SK-N-SH treated with all-trans-retinoic acid at 6 μM for 48 hours (cell line): Measurements from ENCODE around the gene ITGB1.

Experiments used
- ATAC-seq: fragments of 200-7000 bp; cut with Tn5 transposase; 3 replicates; pipeline ENCODE4 v1.9.1; 2020; ENCODE audit warnings: mild to moderate bottlenecking, moderate library complexity
- BACH2 ChIP-seq: fragments of 250-450 bp; sonication (Bioruptor Pico); IDR thresholded peaks from 2 replicates; pipeline ENCODE4 v1.9.0; 2021; ENCODE audit warnings: mild to moderate bottlenecking, borderline replicate concordance
- CSDC2 ChIP-seq: fragments of 250-450 bp; sonication (Bioruptor Pico); IDR thresholded peaks from 2 replicates; pipeline ENCODE4 v1.5.0; 2020; ENCODE audit warnings: mild to moderate bottlenecking, moderate library complexity
- ESRRG ChIP-seq: fragments of 250-450 bp; sonication (Bioruptor Pico); IDR thresholded peaks from 2 replicates; pipeline ENCODE4 v1.6.1; 2021; ENCODE audit warnings: mild to moderate bottlenecking
- GLIS3 ChIP-seq: fragments of 250-450 bp; sonication (Bioruptor Pico); IDR thresholded peaks from 2 replicates; pipeline ENCODE4 v1.5.0; 2020; ENCODE audit warnings: mild to moderate bottlenecking, moderate library complexity
- ISL1 ChIP-seq: fragments of 250-450 bp; sonication (Bioruptor Pico); IDR thresholded peaks from 2 replicates; pipeline ENCODE4 v2.1.2; 2022; ENCODE audit warnings: mild to moderate bottlenecking, moderate library complexity
- OSR1 ChIP-seq: fragments of 250-450 bp; sonication (Bioruptor Pico); IDR thresholded peaks from 2 replicates; pipeline ENCODE4 v1.8.0; 2022; ENCODE audit warnings: moderate library complexity, mild to moderate bottlenecking, inconsistent platforms
- PATZ1 ChIP-seq: fragments of 250-450 bp; sonication (Bioruptor Pico); IDR thresholded peaks from 2 replicates; pipeline ENCODE4 v1.8.0; 2020; ENCODE audit warnings: mild to moderate bottlenecking, moderate library complexity, borderline replicate concordance
- PPARA ChIP-seq: fragments of 250-450 bp; sonication (Bioruptor Pico); IDR thresholded peaks from 2 replicates; pipeline ENCODE4 v1.5.0; 2020; ENCODE audit warnings: mild to moderate bottlenecking, borderline replicate concordance
- TSHZ2 ChIP-seq: fragments of 250-450 bp; sonication (Bioruptor Pico); IDR thresholded peaks from 2 replicates; pipeline ENCODE4 v1.5.0; 2020; ENCODE audit warnings: mild to moderate bottlenecking, moderate library complexity
- ZC3H10 ChIP-seq: fragments of 250-450 bp; sonication (Bioruptor Pico); IDR thresholded peaks from 2 replicates; pipeline ENCODE4 v1.5.1; 2021; ENCODE audit warnings: mild to moderate bottlenecking, moderate library complexity
- ZFP3 ChIP-seq: fragments of 250-450 bp; sonication (Bioruptor Pico); IDR thresholded peaks from 2 replicates; pipeline ENCODE4 v1.5.0; 2020; ENCODE audit warnings: mild to moderate bottlenecking, moderate library complexity
- ZNF565 ChIP-seq: fragments of 450-650 bp; formaldehyde crosslinking; conservative IDR thresholded peaks from 2 replicates; pipeline ENCODE4 v1.5.0; 2020; ENCODE audit warnings: low read depth, mild to moderate bottlenecking, moderate library complexity
- ZNF70 ChIP-seq: fragments of 450-650 bp; formaldehyde crosslinking; IDR thresholded peaks from 2 replicates; pipeline ENCODE4 v1.5.0; 2020; ENCODE audit warnings: mild to moderate bottlenecking, moderate library complexity
- TF ChIP-seq, protein P1 (sequence below): fragments of 250-450 bp; sonication (Bioruptor Pico); IDR thresholded peaks from 2 replicates; pipeline ENCODE4 v1.8.0; 2021; ENCODE audit warnings: low read depth, mild to moderate bottlenecking, moderate library complexity, borderline replicate concordance
- TF ChIP-seq, protein P2 (sequence below): fragments of 250-450 bp; sonication (Bioruptor Pico); IDR thresholded peaks from 2 replicates; pipeline ENCODE4 v1.5.1; 2020; ENCODE audit warnings: low read depth, mild to moderate bottlenecking, moderate library complexity
- TF ChIP-seq, protein P3 (sequence below): fragments of 250-450 bp; sonication (Bioruptor Pico); IDR thresholded peaks from 2 replicates; pipeline ENCODE4 v1.5.1; 2021; ENCODE audit warnings: mild to moderate bottlenecking, moderate library complexity

Gene ITGB1

GRCh38 chr10:32970910-32971309 lies 12.9 kb upstream of the ITGB1 start (continued):
- TF ChIP-seq, protein P1, sequence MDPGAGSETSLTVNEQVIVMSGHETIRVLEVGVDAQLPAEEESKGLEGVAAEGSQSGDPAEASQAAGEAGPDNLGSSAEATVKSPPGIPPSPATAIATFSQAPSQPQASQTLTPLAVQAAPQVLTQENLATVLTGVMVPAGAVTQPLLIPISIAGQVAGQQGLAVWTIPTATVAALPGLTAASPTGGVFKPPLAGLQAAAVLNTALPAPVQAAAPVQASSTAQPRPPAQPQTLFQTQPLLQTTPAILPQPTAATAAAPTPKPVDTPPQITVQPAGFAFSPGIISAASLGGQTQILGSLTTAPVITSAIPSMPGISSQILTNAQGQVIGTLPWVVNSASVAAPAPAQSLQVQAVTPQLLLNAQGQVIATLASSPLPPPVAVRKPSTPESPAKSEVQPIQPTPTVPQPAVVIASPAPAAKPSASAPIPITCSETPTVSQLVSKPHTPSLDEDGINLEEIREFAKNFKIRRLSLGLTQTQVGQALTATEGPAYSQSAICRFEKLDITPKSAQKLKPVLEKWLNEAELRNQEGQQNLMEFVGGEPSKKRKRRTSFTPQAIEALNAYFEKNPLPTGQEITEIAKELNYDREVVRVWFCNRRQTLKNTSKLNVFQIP (CRISPR knock-in tag), result no peak
- TF ChIP-seq, protein P2, sequence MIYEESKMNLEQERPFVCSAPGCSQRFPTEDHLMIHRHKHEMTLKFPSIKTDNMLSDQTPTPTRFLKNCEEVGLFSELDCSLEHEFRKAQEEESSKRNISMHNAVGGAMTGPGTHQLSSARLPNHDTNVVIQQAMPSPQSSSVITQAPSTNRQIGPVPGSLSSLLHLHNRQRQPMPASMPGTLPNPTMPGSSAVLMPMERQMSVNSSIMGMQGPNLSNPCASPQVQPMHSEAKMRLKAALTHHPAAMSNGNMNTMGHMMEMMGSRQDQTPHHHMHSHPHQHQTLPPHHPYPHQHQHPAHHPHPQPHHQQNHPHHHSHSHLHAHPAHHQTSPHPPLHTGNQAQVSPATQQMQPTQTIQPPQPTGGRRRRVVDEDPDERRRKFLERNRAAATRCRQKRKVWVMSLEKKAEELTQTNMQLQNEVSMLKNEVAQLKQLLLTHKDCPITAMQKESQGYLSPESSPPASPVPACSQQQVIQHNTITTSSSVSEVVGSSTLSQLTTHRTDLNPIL (CRISPR knock-in tag), result no peak
- TF ChIP-seq TSHZ2 (CRISPR knock-in tag) (no peak), ZFP3 (CRISPR knock-in tag) (no peak)
- TF ChIP-seq, all 23 proteins: peak for 0

- no peak for TF ChIP-seq OSR1 (CRISPR knock-in tag)
- TF ChIP-seq TSHZ2 (CRISPR knock-in tag), result no peak
- no peak for TF ChIP-seq ZC3H10
- TF ChIP-seq, protein P3, sequence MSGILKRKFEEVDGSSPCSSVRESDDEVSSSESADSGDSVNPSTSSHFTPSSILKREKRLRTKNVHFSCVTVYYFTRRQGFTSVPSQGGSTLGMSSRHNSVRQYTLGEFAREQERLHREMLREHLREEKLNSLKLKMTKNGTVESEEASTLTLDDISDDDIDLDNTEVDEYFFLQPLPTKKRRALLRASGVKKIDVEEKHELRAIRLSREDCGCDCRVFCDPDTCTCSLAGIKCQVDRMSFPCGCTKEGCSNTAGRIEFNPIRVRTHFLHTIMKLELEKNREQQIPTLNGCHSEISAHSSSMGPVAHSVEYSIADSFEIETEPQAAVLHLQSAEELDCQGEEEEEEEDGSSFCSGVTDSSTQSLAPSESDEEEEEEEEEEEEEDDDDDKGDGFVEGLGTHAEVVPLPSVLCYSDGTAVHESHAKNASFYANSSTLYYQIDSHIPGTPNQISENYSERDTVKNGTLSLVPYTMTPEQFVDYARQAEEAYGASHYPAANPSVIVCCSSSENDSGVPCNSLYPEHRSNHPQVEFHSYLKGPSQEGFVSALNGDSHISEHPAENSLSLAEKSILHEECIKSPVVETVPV (CRISPR knock-in tag), result no peak
- no peak for TF ChIP-seq ZNF70 (CRISPR knock-in tag)
- no peak for TF ChIP-seq GLIS3 (CRISPR knock-in tag)
- TF ChIP-seq ESRRG, result no peak
- TF ChIP-seq ZNF565 (CRISPR knock-in tag), result no peak
- no peak for TF ChIP-seq CSDC2 (CRISPR knock-in tag)
- no peak for TF ChIP-seq PATZ1 (CRISPR knock-in tag)
- TF ChIP-seq, protein P2 (CRISPR knock-in tag), result no peak
- TF ChIP-seq PPARA (CRISPR knock-in tag), result no peak
- TF ChIP-seq, protein P1 (CRISPR knock-in tag), result no peak
- TF ChIP-seq ISL1 (CRISPR knock-in tag), result no peak
- no peak for TF ChIP-seq BACH2 (CRISPR knock-in tag)
- no peak for ATAC-seq
Observed at GRCh38 chr10:32964270-32964669, 6.2 kb upstream of the ITGB1 start.
